GM21381 (cell line): ENCODE results near the gene MRPL55.

ENCODE experiments used
- ATAC-seq: cut with Tn5 transposase; IDR thresholded peaks from one replicate; pipeline ENCODE4 v1.9.1; 2021; ENCODE audit warnings: mild to moderate bottlenecking, moderate library complexity; ENCODE audit not compliant: unreplicated experiment

Gene MRPL55

GRCh38 chr1:228109073-228109961, at the start of gene MRPL55:
Gene MRPL55, minus strand, starts transcription at chr1:228109299. Its CDS starts 1,039 bp downstream, at chr1:228108260.
- peak; percentile 87 for ATAC-seq

- no peak for ATAC-seq
Measured at GRCh38 chr1:228158151-228159007, 49.3 kb upstream of the MRPL55 start.

- no peak for ATAC-seq
Measured at GRCh38 chr1:228157729-228158126, 48.6 kb upstream of the MRPL55 start.

GRCh38 chr1:228156941-228157728, 48.0 kb upstream of the MRPL55 start:
- ATAC-seq, result no peak

- no peak for ATAC-seq
Measured at GRCh38 chr1:228156515-228156881, 47.4 kb upstream of the MRPL55 start.

- no peak for ATAC-seq
Measured at GRCh38 chr1:228155596-228156514, 46.8 kb upstream of the MRPL55 start.

GRCh38 chr1:228154670-228155571, 45.8 kb upstream of the MRPL55 start:
- no peak for ATAC-seq

- no peak for ATAC-seq
Measured at GRCh38 chr1:228154021-228154669, 45.0 kb upstream of the MRPL55 start.

GRCh38 chr1:228152918-228153258, 43.8 kb upstream of the MRPL55 start:
- ATAC-seq, result no peak

GRCh38 chr1:228152097-228152917, 43.2 kb upstream of the MRPL55 start:
- no peak for ATAC-seq

- no peak for ATAC-seq
Measured at GRCh38 chr1:228151180-228151925, 42.3 kb upstream of the MRPL55 start.

GRCh38 chr1:228150461-228151179, 41.5 kb upstream of the MRPL55 start:
- no peak for ATAC-seq

- no peak for ATAC-seq
Measured at GRCh38 chr1:228150120-228150460, 41.0 kb upstream of the MRPL55 start.

GRCh38 chr1:228149406-228150119, 40.5 kb upstream of the MRPL55 start, which contains the start of gene GJC2:
Gene GJC2, plus strand, starts transcription at chr1:228149930. Its CDS starts 7,829 bp downstream, at chr1:228157759.
- ATAC-seq, result no peak

- no peak for ATAC-seq
Measured at GRCh38 chr1:228148935-228149405, 39.9 kb upstream of the MRPL55 start.
